GM12874 (cell line): ENCODE results near the gene KMT5C.

Experiments used
- CTCF ChIP-seq: IDR thresholded peaks from 2 replicates; pipeline ENCODE4 v1.5.1; 2011; ENCODE audit warnings: low read depth, mild to moderate bottlenecking, control low read depth, low read length, moderate library complexity; ENCODE audit not compliant: insufficient read depth

KMT5C gene

GRCh38 chr19:55358943-55359908 is 19.6 kb downstream of the KMT5C start:
- no peak for TF ChIP-seq CTCF

GRCh38 chr19:55360902-55361301 is 21.2 kb downstream of the KMT5C start:
- no peak for TF ChIP-seq CTCF

GRCh38 chr19:55362174-55362989 is 22.7 kb downstream of the KMT5C start:
- TF ChIP-seq CTCF, result no peak

GRCh38 chr19:55362990-55363716 is 23.5 kb downstream of the KMT5C start, which contains the start of gene GARIN5B:
Gene GARIN5B (minus strand): TSS chr19:55363260. CDS start chr19:55363066, 194 bp downstream.
- TF ChIP-seq CTCF, result no peak

- no peak for TF ChIP-seq CTCF
Observed at GRCh38 chr19:55365245-55365644, 25.6 kb downstream of the KMT5C start.

GRCh38 chr19:55365964-55366363 is 26.3 kb downstream of the KMT5C start:
- TF ChIP-seq CTCF, result no peak
